ENCODE data around the gene CAPS.

CAPS gene

DNA sequence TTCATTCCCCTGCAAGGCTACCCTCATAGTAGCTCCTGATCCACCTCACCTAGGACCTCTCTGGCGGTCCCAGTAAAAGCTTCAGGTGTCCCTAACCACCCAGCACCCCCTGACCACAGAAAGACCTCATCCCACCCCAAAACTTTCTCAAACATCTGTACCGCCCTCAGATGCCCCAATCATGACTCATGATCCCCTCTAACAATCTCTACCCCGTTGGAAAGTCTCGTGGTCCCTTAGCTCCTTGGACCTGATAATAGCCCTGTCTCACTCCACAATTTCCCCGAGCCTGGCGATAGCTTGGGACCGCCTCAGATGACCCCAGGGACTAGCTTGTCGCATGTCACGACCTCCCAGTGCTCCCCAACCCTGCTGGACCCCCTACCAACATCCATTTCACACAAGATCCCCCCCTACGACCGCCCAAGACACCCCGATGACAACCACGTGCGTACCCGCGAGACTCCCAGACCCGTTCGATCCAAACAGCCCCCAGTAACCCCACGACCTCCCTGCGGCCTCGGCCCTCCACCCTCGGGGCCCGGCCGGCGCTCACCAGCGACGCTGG, 10.9 kb upstream of the CAPS start:
- TF ChIP-seq, protein P1, sequence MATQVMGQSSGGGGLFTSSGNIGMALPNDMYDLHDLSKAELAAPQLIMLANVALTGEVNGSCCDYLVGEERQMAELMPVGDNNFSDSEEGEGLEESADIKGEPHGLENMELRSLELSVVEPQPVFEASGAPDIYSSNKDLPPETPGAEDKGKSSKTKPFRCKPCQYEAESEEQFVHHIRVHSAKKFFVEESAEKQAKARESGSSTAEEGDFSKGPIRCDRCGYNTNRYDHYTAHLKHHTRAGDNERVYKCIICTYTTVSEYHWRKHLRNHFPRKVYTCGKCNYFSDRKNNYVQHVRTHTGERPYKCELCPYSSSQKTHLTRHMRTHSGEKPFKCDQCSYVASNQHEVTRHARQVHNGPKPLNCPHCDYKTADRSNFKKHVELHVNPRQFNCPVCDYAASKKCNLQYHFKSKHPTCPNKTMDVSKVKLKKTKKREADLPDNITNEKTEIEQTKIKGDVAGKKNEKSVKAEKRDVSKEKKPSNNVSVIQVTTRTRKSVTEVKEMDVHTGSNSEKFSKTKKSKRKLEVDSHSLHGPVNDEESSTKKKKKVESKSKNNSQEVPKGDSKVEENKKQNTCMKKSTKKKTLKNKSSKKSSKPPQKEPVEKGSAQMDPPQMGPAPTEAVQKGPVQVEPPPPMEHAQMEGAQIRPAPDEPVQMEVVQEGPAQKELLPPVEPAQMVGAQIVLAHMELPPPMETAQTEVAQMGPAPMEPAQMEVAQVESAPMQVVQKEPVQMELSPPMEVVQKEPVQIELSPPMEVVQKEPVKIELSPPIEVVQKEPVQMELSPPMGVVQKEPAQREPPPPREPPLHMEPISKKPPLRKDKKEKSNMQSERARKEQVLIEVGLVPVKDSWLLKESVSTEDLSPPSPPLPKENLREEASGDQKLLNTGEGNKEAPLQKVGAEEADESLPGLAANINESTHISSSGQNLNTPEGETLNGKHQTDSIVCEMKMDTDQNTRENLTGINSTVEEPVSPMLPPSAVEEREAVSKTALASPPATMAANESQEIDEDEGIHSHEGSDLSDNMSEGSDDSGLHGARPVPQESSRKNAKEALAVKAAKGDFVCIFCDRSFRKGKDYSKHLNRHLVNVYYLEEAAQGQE (IDR thresholded peaks at IDR 0.05; ENCODE audit: insufficient read depth in 1 of 2, low read depth in 2 of 2, low read length in 2 of 2) = no peak
- TF ChIP-seq TAF1 (IDR thresholded peaks at IDR 0.05; ENCODE audit: borderline replicate concordance, insufficient read depth, low read length) (no peak), SIN3A (IDR thresholded peaks at IDR 0.05; ENCODE audit: borderline replicate concordance, insufficient read depth, low read length) (no peak), POLR2AphosphoS5 (IDR thresholded peaks at IDR 0.05; ENCODE audit: low read depth, low read length) (no peak; the same call in 1 of the 2 replicates), FOXP2 (optimal IDR thresholded peaks at IDR 0.05; ENCODE audit: borderline replicate concordance, extremely low read depth, extremely low read length, insufficient read depth) (no peak)

DNA sequence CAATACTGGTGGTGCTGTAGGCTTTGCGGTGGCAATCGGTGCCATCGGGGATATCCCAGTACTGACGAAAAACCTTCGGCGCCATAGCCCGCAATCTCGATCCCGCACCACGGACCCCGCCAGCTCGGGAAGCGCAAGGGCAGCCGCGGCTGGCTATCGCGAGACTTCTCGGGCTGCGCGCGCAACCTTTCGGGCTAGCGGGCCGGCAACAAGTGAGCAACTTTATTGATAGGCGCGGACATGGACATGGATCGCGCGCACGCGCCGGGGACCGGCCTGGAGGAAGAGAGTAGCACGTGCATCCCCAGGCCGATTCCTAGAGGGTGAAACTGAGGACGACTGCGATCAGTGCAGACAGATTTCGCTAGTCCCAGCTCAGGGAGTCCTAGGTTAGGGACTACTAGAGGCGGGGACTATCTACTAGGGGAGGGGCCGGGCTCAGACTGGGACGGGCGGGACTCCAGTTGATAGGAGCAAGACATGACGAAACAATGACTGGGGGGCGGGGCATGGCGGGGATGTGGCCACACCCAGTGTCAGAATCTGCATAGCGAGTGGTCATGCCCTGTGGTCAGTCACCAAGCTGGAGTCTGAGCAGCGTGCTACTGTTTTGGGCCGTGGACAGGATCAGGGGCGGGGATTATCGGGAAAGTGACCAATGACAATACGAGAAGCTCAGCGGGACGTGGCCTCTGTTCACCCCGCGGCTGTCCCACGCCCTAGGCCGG, 10.3 kb upstream of the CAPS start, which contains the start of gene NDUFA11:
Gene NDUFA11 (minus strand): TSS at position 167 of the 728 bp plus-strand sequence. CDS start 82 bp downstream, at position 85.
- TF ChIP-seq, protein P1 (IDR thresholded peaks at IDR 0.05; ENCODE audit: insufficient read depth in 1 of 2, low read depth in 2 of 2, low read length in 2 of 2) = no peak
- TF ChIP-seq FOXP2 (optimal IDR thresholded peaks at IDR 0.05; ENCODE audit: borderline replicate concordance, extremely low read depth, extremely low read length, insufficient read depth) (peak; percentile 91), POLR2AphosphoS5 (IDR thresholded peaks at IDR 0.05; ENCODE audit: low read depth, low read length) (peak; percentile 87), TAF1 (IDR thresholded peaks at IDR 0.05; ENCODE audit: borderline replicate concordance, insufficient read depth, low read length) (peak; percentile 82; the same call in 1 of the 2 replicates), SIN3A (IDR thresholded peaks at IDR 0.05; ENCODE audit: borderline replicate concordance, insufficient read depth, low read length) (peak; percentile 75; the same call in 1 of the 2 replicates)

DNA sequence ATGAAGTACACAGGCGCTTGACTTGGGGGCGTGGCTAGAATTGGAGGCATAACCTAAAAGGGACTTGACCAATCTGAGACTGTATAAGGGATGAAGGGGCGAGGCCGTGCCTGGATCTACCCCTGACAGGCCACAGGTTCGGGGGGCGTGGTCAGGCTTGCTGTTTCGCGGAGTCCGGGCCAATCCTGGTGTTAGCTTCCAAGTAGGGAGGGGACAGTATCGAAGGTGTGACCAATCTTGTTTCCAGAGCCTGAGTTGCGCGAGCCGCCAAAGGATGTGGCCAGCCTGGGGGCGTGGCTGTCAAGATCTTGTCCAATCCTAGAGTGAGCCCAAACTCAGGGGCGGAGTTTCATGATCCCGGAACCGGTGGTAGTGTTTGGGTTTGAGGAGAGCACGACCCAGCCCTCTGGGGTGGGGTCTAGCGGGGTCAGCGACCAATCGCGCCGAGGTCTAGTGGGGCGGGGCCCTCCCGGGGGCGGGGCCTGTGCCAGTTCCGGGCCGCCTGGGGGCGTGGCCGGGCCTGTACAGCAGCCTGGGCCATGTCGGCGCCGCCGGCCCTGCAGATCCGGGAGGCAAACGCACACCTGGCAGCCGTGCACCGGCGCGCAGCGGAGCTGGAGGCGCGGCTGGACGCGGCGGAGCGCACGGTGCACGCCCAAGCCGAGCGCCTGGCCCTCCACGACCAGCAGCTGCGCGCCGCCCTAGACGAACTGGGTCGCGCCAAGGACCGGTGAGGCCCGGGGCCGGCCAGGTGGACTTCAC, 9.5 kb upstream of the CAPS start, which contains the start of gene VMAC:
Gene VMAC (plus strand): TSS at position 521 of the 762 bp plus-strand sequence. CDS start 19 bp downstream, at position 540.
- TF ChIP-seq, protein P1 (IDR thresholded peaks at IDR 0.05; ENCODE audit: insufficient read depth in 1 of 2, low read depth in 2 of 2, low read length in 2 of 2) = no peak
- TF ChIP-seq SIN3A (IDR thresholded peaks at IDR 0.05; ENCODE audit: borderline replicate concordance, insufficient read depth, low read length) = peak; percentile 8; the same call in 1 of the 2 replicates
- no peak for TF ChIP-seq POLR2AphosphoS5 (IDR thresholded peaks at IDR 0.05; ENCODE audit: low read depth, low read length)
- no peak for TF ChIP-seq TAF1 (IDR thresholded peaks at IDR 0.05; ENCODE audit: borderline replicate concordance, insufficient read depth, low read length)
- peak; percentile 13 for TF ChIP-seq FOXP2 (optimal IDR thresholded peaks at IDR 0.05; ENCODE audit: borderline replicate concordance, extremely low read depth, extremely low read length, insufficient read depth)

DNA sequence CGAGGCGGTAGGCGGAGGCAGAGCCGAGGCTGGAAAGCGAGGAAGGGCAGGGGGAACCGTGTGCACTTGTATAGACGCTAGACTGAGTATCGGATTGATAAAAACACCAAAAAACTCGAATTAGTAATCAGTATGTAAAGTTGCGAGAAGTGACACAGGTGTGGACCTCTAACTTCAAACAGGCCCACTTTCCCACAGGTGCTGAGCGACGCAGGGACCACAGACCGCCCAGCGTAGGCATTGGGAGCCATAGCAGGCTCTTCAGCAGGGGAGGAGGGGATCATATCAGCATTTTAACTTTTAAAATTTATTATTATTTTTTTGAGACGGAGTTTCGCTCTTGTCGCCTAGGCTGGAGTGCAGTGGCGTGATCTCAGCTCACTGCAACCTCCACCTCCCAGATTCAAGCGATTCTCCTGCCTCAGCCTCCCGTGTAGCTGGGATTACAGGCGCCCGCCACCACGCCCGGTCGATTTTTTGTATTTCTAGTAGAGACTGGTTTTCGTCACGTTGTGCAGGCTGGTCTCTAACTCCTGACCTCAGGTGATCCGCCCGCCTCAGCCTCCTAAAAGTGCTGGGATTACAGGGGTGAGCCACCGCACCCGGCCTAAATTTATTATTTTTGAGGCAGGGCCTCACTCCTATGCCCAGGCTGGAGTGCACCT, 8.8 kb upstream of the CAPS start:
- TF ChIP-seq POLR2AphosphoS5 (IDR thresholded peaks at IDR 0.05; ENCODE audit: low read depth, low read length) (no peak), SIN3A (IDR thresholded peaks at IDR 0.05; ENCODE audit: borderline replicate concordance, insufficient read depth, low read length) (no peak), FOXP2 (optimal IDR thresholded peaks at IDR 0.05; ENCODE audit: borderline replicate concordance, extremely low read depth, extremely low read length, insufficient read depth) (no peak), TAF1 (IDR thresholded peaks at IDR 0.05; ENCODE audit: borderline replicate concordance, insufficient read depth, low read length) (no peak)
- TF ChIP-seq, protein P1 (IDR thresholded peaks at IDR 0.05; ENCODE audit: insufficient read depth in 1 of 2, low read depth in 2 of 2, low read length in 2 of 2) = no peak

Measured in PFSK-1 (cell line).